GM21786 (cell line): ENCODE data around the gene ABRACL.

Experiments used
- ATAC-seq: cut with Tn5 transposase; IDR thresholded peaks from one replicate; pipeline ENCODE4 v1.9.1; 2021; ENCODE audit not compliant: unreplicated experiment

The ABRACL gene

GRCh38 chr6:139051396-139052060 lies 23.0 kb downstream of the ABRACL start:
- ATAC-seq = no peak

- ATAC-seq = no peak
Observed at GRCh38 chr6:139053382-139053781, 24.8 kb downstream of the ABRACL start.

DNA sequence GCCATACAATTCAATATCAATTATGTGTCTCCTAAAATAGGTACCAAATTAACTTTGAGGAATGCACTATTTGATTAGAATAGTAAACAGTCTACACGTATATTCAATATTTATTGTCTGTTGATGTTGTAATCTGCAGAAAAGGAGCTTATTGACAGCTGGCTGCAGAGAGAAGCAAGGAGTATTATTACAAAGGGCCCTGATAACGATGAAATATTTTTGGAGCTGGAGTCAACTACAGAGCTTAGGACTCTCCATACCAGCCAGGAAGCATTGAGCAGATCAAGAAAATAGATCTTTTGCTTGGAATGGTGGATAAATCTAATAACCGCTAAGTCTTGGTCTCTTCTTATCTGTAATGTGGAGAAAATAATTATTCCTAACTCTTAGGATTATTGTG lies 25.5 kb downstream of the ABRACL start:
- no peak for ATAC-seq

DNA sequence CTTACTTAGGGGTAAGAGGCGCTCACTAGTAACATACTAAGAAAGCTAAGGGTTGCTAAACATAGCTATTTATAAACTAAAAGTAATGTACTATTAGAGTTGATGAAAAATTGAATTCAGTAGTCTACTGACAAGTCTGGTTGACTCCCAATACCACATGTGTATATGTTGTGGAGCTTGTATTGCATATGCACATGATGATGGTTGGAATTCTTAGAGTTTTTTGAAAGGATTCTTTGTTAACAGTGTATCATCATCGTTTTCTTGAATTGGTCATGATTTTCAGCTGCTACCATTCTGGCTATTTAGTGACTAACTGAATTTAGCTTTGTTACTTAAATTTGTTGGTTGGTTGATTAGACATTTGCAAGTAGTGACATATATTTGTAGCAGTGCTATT lies 27.2 kb downstream of the ABRACL start:
- no peak for ATAC-seq

- no peak for ATAC-seq
Observed at GRCh38 chr6:139058029-139058428, 29.5 kb downstream of the ABRACL start.

- ATAC-seq = no peak
Observed at GRCh38 chr6:139060332-139060731, 31.8 kb downstream of the ABRACL start.

DNA sequence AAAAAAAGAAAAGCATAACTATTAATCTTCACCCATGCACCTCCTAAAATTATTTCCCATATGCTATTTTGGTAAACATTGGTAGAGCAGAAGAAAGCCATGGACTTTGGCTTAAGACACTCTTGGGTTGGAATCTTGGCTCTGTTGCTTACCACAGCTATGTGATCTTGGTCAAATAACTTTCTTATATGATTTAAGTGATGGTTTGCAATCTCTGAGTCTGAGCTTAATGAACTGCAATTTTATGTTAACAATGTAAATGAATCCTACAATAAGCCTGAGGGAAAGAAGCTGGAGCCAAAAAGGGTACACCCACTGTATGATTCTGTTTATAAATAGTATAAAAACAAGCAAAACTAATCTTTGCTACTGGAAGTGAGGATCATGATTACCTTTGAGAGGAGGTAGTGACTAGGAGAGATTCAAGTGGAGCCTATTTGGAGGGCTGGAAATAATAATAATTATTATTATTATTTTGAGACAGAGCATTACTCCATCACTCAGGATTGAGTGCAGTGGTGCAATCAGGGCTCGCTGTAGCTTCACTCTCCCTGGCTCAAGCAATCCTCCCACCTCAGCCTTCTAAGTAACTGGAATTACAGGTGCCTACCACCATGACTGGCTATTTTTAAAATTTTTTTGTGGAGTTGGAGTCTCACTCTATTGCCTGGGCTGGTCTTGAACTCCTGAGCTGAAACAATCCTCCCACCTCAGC lies 34.5 kb downstream of the ABRACL start:
- ATAC-seq = no peak

GRCh38 chr6:139064981-139065665 lies 36.6 kb downstream of the ABRACL start:
- ATAC-seq = no peak

DNA sequence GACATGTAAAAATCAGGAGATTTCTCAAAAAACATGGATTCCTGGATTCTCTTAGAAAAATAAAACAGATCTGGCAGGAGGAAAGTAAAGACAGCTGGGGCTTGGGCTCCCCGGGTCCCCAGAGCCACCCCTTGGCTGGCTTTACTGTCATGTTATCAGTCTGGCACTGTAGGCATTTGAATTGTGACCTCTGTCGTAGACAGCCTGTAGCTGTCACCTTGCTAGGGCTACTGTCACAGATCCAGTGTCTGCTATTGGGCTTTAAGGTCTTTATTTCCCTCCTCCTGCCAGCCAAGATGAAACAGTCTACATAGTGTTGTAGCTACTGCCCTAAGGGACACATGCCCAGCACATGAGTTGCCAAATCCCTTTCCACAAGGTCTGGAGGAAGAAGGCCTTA lies 37.5 kb downstream of the ABRACL start:
- no peak for ATAC-seq

GRCh38 chr6:139068846-139069245 lies 40.3 kb downstream of the ABRACL start:
- no peak for ATAC-seq

- ATAC-seq = no peak
Observed at GRCh38 chr6:139073118-139073517, 44.6 kb downstream of the ABRACL start.

GRCh38 chr6:139079018-139079417 lies 50.5 kb downstream of the ABRACL start:
- ATAC-seq = no peak

DNA sequence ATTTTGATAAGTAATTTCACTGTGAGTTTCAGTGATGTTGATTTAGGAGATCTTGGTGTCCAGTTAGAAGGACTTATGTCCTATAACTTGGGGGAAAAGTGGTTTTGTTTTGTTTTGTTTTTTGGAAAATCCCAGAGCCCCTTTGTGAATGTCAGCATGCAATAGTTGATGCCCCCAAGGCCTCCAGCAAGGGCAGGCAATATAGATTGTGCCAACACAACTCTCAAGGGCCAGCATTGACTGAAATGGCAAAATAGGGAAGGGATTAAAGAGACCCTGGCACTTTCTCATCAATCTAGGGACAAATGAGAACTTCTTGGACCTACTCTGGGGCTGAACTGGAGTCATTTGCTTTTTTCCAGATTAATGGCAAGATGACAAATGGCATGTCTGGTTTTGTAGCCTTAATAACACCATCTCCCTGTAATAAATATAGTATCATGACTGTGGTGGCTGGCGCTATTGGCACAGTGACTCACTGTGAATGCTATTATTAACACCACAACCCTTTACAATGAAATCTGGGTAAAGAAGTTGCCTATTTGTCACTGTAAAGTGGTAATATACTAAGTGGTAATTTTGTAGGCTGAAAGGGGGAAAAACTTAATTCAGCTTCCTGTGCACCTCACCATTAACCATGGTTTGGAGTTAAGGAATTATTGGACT lies 51.8 kb downstream of the ABRACL start:
- ATAC-seq = no peak

- ATAC-seq = no peak
Observed at GRCh38 chr6:139081471-139081870, 52.9 kb downstream of the ABRACL start.

- ATAC-seq = no peak
Observed at GRCh38 chr6:139082370-139082769, 53.8 kb downstream of the ABRACL start.

DNA sequence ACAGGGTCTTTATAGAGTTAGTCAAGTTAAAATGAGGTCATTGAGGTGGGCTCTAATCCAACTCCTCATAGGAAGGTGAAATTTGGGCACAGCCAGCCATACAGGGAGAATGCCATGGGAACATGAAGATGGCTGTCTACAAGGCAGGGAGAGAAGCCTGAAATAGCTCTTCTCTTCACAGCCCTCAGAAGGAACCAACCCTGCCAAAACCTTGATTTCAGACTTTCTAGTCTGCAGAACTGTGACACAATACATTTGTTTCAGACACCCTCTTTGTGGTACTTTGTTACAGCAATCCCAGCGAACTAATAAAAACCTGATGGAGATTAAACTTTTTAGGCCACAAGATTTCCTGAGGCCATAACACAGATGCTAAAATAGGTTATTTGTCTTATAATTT lies 63.3 kb downstream of the ABRACL start:
- ATAC-seq = no peak
